Measurements from ENCODE around the gene SEMA3E.

Gene SEMA3E

DNA sequence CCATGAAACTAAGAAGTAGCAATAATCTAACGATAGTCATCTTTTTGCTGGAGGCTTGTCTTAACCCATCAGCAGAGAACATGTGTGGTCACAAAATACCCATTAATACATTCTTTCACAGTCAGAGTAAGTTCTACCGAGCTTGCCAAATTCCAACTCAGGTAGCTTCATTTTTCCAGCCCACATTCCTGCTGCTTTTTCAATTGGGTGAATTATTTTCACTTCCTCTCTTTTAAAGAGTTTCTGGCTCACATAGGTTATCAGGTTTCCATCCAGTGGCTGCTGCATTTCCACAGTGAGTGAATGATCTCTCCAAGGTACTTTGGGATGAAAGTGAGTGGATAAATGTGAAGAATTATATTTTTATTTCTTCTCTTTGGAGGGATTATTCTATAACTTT is 233.1 kb downstream of the SEMA3E start:
- H3K27ac ChIP-seq (ENCODE audit: low read length): no peak overlapping the region
- no peak for TF ChIP-seq EZH2phosphoT487 (IDR thresholded peaks at IDR 0.05; ENCODE audit: low read depth)
- TF ChIP-seq, protein P1, sequence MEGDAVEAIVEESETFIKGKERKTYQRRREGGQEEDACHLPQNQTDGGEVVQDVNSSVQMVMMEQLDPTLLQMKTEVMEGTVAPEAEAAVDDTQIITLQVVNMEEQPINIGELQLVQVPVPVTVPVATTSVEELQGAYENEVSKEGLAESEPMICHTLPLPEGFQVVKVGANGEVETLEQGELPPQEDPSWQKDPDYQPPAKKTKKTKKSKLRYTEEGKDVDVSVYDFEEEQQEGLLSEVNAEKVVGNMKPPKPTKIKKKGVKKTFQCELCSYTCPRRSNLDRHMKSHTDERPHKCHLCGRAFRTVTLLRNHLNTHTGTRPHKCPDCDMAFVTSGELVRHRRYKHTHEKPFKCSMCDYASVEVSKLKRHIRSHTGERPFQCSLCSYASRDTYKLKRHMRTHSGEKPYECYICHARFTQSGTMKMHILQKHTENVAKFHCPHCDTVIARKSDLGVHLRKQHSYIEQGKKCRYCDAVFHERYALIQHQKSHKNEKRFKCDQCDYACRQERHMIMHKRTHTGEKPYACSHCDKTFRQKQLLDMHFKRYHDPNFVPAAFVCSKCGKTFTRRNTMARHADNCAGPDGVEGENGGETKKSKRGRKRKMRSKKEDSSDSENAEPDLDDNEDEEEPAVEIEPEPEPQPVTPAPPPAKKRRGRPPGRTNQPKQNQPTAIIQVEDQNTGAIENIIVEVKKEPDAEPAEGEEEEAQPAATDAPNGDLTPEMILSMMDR (IDR thresholded peaks at IDR 0.05; ENCODE audit: low read depth, low read length): no peak
- H3K4me2 ChIP-seq (ENCODE audit: low read length): no peak overlapping the region
- no peak overlapping the region for H3K4me3 ChIP-seq (ENCODE audit: low read length)
- H3K79me2 ChIP-seq (ENCODE audit: low read length): no peaks in the 10 kb centered on the region
- no peaks in the 10 kb centered on the region for H3K36me3 ChIP-seq (replicated peaks; ENCODE audit: low read depth, low read length)
- H3K9ac ChIP-seq (ENCODE audit: low read length): no peak overlapping the region
- no peak overlapping the region for H2AFZ ChIP-seq (ENCODE audit: low read depth, low read length)
- no peaks in the 10 kb centered on the region for H3K9me3 ChIP-seq (ENCODE audit: insufficient read depth, low read length)
- no peaks in the 10 kb centered on the region for H3K4me1 ChIP-seq (ENCODE audit: low read length)
- no peaks in the 10 kb centered on the region for H4K20me1 ChIP-seq (ENCODE audit: insufficient read depth, low read length)
- H3K27me3 ChIP-seq (ENCODE audit: low read depth, low read length): no peaks in the 10 kb centered on the region

DNA sequence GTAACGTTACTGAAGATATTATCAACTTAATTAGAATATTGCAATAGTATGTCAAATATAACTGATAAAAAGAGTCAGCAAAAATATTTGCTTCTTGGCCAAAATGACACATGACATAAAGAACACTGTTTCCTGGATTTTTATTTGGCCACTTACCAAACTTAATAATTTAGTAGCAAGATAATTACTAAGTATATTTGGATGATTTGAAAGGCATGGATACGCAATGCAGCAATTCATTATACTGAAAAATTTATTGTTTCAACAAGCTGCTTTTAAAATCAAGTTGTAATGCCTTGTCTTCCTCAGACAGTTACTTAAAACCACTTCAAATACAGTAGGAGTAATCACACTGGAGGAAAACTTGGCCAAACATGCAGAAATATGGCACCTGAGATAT is 234.0 kb downstream of the SEMA3E start:
- TF ChIP-seq, protein P1 (IDR thresholded peaks at IDR 0.05; ENCODE audit: low read depth, low read length): no peak
- no peak for TF ChIP-seq EZH2phosphoT487 (IDR thresholded peaks at IDR 0.05; ENCODE audit: low read depth)
- no peaks in the 10 kb centered on the region for H4K20me1 ChIP-seq (ENCODE audit: insufficient read depth, low read length)
- H2AFZ ChIP-seq (ENCODE audit: low read depth, low read length): no peak overlapping the region
- H3K36me3 ChIP-seq (replicated peaks; ENCODE audit: low read depth, low read length): no peaks in the 10 kb centered on the region
- H3K79me2 ChIP-seq (ENCODE audit: low read length): no peaks in the 10 kb centered on the region
- no peaks in the 10 kb centered on the region for H3K9me3 ChIP-seq (ENCODE audit: insufficient read depth, low read length)
- no peaks in the 10 kb centered on the region for H3K27me3 ChIP-seq (ENCODE audit: low read depth, low read length)
- H3K27ac ChIP-seq (ENCODE audit: low read length): no peak overlapping the region
- no peak overlapping the region for H3K4me2 ChIP-seq (ENCODE audit: low read length)
- no peaks in the 10 kb centered on the region for H3K4me1 ChIP-seq (ENCODE audit: low read length)
- H3K4me3 ChIP-seq (ENCODE audit: low read length): no peak overlapping the region
- H3K9ac ChIP-seq (ENCODE audit: low read length): no peak overlapping the region

DNA sequence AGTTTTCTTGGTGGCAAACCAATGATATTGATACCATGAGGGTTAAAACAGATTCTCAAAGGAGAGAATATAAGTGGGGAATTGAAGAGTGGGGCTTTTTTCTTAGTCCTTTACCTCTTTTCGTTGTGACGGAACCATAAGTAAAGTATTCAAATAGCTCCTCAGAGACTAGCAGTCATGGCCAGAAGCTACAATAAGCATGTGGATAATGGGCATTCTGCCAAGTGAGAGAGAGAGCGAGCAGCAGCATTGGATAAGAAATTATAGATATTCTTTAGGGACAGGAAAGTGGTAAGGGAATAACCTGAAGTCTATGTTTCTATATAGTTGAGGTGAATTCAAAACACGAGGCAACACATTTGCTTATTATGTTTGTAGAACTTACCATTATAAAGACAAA is 235.1 kb downstream of the SEMA3E start:
- Histone ChIP-seq H3K27ac (ENCODE audit: low read length) (no peak overlapping the region), H3K79me2 (ENCODE audit: low read length) (no peaks in the 10 kb centered on the region), H3K4me1 (ENCODE audit: low read length) (no peaks in the 10 kb centered on the region), H3K36me3 (replicated peaks; ENCODE audit: low read depth, low read length) (no peaks in the 10 kb centered on the region), H3K4me2 (ENCODE audit: low read length) (no peak overlapping the region), H3K9ac (ENCODE audit: low read length) (no peak overlapping the region), H2AFZ (ENCODE audit: low read depth, low read length) (no peak overlapping the region; the same call in 1 of the 2 replicates), H3K9me3 (ENCODE audit: insufficient read depth, low read length) (no peaks in the 10 kb centered on the region), H3K4me3 (ENCODE audit: low read length) (no peak overlapping the region), H4K20me1 (ENCODE audit: insufficient read depth, low read length) (no peaks in the 10 kb centered on the region), H3K27me3 (ENCODE audit: low read depth, low read length) (no peaks in the 10 kb centered on the region)
- TF ChIP-seq EZH2phosphoT487 (IDR thresholded peaks at IDR 0.05; ENCODE audit: low read depth): no peak
- TF ChIP-seq, protein P1 (IDR thresholded peaks at IDR 0.05; ENCODE audit: low read depth, low read length): no peak

DNA sequence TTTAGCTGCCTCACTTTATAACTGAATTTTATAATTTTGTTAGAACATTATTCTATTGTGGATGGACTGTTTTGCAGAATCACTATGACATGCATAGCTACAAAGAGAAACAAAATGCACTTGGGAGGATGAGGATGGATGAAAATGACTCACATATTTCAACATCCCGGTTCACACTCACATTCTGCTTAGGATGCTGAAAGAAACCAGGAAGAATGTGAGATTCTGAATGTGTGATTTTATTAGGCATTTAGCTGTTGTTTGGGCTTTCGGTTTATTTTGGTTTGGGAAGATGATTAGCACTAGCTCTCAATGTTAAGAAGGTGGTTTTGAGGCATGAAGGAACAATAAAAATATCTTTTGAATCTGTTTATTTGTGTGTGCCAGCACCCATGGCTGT is 235.5 kb downstream of the SEMA3E start:
- Histone ChIP-seq H3K4me2 (ENCODE audit: low read length) (no peak overlapping the region), H3K9ac (ENCODE audit: low read length) (no peak overlapping the region), H2AFZ (ENCODE audit: low read depth, low read length) (no peak overlapping the region; the same call in 1 of the 2 replicates), H3K4me1 (ENCODE audit: low read length) (no peaks in the 10 kb centered on the region), H3K27me3 (ENCODE audit: low read depth, low read length) (no peaks in the 10 kb centered on the region), H3K9me3 (ENCODE audit: insufficient read depth, low read length) (no peaks in the 10 kb centered on the region), H3K27ac (ENCODE audit: low read length) (no peak overlapping the region), H3K4me3 (ENCODE audit: low read length) (no peak overlapping the region), H4K20me1 (ENCODE audit: insufficient read depth, low read length) (no peaks in the 10 kb centered on the region), H3K79me2 (ENCODE audit: low read length) (no peaks in the 10 kb centered on the region), H3K36me3 (replicated peaks; ENCODE audit: low read depth, low read length) (no peaks in the 10 kb centered on the region)
- TF ChIP-seq, protein P1 (IDR thresholded peaks at IDR 0.05; ENCODE audit: low read depth, low read length): no peak
